GM18870 (cell line): Measurements from ENCODE around the gene RHBDD3.

Source experiments
- ATAC-seq: cut with Tn5 transposase; IDR thresholded peaks from one replicate; pipeline ENCODE4 v1.9.1; 2021; ENCODE audit warnings: moderate library complexity; ENCODE audit not compliant: unreplicated experiment

The RHBDD3 gene

DNA sequence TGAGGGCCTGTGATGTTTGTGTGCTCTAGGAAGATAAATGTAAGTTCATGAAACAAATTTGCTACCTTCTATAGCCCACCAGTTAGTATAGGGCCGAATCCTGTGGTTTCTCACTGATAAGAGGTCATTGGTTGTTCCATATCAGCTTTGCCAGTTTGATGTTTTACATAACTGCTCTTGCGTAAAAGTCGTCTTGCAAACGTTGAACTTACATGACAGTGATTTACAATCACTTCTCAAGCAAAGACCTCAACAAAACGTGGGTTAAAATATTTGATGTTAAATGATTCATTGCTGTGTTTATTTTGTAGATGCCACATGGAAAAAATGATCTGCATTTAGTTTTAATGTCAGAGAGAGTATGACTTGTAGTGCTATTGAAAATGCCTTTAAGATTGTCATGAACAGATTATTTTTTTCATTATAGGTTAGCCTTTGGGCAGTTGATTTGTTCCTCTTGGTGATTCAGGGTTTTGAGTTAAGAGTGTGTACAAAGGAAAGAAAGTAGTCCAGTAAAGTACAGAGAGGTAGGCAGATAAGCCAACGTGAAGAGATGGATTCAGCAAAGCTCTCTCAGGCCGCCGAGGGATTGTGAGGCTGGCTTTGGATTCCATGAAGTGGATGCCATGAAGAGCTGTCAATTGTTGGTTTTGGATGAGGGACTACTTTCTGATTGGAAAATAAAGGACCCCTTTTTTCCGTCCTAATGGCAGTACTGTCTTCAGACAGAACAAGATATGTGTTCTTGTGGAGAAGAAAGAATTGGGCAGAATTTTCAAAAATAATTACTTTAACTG is 2.9 kb upstream of the RHBDD3 start:
- ATAC-seq, result no peak

DNA sequence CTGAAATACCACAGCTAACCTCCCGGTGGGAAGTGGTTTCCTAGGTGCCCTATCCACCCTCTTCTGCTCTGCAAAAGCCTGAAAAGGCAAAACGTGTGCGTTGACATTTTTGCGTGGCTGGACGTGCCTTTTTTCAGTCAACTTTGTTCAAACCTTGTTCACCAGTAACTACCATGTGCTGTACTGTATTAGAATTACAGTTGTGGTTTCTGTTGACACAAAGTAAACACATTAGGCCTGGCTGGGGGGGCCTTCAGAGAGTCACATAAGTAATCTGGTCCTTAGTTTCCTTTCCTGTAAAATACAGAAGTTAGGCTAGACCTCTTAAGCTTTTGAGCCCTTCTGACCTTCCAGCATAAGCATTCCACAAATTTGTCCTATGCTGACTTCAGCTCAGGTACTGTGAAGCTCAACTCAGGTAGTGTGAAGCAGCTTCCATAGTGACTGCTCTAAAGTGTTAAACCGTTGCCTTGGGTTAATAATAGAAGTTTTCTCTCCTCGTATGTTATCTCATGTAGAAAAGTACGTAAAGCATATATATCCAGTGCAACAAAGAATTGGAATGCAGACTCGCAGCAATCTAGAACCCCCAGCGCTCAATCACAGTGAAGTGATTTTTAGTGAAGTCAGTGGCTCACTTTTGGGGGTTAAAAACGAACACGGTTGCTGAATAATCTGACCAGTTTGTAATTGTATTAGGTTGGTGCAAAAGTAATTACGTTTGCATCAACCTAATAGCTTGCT is 2.1 kb upstream of the RHBDD3 start:
- no peak for ATAC-seq

DNA sequence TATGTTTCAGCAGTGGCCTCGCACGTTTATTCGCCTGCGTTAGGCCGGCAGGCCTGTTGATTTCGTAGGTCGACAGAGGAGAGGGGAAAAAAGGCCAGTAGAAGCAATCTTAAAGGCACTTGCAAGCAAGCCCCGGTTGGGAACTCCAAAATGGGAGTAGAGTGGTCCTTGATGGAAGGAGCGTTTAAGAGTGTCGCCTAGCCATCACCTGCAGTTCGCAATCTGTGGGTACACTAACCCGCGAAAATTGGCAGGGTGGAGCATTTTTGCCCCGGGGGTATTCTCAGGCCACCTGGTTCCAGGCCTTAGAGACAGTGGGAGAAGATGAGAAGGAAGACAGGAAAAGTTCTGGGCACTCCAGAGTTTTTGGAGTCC is 1.4 kb upstream of the RHBDD3 start:
- no peak for ATAC-seq

DNA sequence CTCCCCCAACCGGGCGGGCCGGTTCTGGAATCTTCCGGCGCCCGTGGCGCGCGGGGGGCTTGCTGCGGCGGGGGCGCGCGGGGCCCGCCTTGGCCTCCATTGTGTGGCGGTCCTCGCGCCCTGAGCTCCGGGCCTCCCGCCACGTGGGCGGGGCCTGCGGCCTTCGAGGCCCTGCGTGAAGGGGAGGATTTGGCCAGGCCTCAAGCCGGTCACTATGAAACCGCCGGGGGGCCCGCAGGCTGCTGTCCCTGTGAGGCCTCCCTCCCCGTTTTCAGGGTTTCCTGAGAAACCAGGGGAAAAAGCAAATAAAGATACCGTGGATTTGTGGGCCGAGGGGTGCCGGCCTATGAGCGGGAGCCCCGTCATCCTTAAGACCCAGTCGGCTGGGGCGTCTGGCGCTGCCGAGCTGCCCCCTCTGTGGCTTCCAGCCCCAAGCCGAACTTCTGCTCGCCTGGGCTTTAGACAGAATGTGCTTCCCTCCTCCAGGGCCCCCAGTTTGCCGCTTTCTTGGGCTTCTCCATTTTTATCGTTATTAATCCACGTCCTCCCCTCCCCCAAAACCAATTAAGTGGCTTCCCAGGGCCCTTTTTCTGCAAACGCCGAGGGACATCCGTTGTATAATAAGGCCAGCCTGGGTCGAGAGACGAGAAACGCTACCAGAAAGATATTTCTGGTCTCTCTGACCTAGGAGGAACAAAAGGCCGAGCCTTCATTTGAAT is 889 bp upstream of the RHBDD3 start:
- ATAC-seq, result peak; percentile 18

DNA sequence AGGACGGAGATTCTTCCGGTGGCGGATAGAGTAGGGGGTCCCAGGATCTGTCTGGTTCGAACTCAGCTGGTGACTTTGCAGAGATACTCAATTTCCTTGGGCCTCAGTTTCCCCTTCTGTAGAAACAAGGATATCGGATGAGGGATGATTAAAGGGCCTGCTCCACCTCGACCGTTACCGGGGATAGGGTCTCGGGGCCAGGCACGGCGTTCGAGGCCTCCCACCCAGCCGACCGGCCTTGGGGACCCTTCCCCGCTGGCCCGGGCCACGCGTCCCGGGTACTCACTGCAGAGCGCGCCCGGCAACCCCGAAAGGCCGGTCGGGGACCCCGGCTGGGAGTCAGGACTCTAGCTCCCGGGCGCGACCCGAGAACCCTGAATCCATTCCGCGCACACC is 321 bp downstream of the RHBDD3 start:
- no peak for ATAC-seq

DNA sequence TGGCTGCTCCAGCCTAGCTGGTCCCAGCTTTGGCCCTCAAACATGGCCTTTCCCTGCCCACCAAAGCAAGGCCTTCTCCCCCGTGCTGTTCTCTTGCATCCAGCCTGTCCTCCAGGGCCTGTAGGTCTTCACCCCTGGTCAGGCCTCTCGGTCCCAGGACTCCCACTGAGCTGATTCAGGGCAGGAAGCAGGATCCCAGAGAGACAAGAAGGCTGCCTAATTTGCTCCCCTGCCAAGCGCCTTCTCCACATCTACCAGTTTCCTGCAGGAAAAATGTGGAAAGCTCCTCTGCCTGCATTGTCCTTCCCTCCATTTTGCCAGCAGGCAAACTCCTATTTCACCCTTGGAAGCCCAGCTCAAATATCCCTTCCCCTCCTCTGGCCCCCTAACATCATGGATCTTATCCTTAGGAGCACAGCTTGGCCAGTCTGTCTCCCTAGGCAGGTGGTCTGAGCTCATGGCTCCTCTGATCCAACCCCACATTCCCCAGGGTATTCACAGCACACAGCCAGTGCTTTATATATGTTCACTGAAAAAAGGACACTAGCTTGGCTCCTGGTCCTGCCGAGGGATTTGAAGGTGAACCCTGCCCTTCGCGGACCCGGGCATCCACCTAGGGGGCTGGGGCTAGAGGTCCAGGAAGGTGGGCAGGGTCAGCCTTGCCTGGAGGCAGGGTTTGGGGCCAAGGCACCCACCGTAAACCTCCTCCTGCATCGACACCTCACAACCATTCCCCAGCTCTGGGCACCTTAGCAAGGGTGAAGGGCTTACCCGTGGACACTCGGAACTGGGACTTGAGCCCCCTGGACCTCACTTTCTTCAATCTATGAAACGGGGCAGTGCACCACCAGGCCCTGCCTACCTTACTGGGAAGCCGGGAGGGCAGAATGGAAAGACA is 968 bp downstream of the RHBDD3 start:
- no peak for ATAC-seq

DNA sequence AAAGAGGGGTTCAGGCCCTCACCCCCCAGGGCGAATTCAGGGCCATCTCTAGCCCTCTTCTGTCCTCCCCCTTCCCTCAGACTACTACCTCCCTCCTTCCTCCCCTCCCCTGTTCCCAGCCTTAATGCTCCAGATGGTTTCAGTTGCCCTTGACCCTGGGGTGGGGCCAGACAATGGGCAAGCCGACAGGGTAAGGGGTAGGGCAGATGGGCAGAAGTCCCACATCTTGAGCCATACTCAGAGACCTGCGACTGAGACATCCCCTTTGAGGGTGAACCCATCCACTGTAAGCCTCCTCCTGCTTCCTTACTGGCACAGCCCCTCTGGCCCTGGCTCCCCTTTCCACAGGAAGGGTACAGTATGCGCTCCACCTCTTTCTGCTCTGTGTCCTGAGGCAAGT is 1.9 kb downstream of the RHBDD3 start:
- no peak for ATAC-seq

DNA sequence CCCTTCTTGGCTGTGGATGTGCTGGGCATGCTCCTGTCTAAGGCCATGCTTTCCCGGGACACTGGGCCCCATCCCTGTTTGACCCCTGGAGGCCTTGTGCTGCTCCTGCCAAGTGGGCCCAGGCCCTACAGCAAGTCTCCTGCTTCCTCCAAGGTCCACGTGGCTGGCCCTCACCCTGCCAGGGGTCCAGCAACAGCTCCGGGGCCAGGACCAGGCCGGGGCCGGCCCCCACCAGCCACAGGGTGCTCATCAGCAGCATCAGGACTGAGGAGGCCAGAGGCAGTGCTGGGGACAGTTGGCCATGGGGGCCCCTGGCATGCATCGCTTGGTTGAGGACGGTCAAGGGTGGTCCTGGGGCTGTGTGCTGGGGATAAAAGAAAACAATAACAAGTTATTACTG is 2.5 kb downstream of the RHBDD3 start:
- ATAC-seq, result no peak

DNA sequence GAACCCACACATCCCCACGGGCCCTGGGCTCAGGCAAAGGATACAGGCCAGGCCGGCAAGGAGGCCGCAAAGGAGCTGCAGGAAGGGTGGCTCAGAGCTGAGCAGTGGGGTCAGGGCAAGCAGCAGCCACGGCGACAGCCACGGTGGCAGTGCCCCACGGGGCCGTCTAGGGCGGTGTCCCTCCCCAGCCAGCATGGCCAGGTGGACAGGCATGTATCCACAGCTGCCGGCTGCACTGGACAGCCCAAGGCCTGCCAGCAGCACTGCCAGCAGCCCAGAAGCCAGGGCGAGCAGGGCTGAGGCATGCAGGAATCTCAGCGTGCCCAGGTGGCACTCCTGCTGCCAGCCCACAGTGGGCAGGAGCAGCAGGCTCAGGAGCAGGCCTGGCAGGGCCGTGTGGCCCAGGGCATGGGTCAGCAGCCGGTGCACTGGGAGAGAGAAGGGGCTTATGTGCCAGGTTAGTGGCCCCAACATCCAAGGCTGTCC is 3.9 kb downstream of the RHBDD3 start:
- ATAC-seq, result no peak

DNA sequence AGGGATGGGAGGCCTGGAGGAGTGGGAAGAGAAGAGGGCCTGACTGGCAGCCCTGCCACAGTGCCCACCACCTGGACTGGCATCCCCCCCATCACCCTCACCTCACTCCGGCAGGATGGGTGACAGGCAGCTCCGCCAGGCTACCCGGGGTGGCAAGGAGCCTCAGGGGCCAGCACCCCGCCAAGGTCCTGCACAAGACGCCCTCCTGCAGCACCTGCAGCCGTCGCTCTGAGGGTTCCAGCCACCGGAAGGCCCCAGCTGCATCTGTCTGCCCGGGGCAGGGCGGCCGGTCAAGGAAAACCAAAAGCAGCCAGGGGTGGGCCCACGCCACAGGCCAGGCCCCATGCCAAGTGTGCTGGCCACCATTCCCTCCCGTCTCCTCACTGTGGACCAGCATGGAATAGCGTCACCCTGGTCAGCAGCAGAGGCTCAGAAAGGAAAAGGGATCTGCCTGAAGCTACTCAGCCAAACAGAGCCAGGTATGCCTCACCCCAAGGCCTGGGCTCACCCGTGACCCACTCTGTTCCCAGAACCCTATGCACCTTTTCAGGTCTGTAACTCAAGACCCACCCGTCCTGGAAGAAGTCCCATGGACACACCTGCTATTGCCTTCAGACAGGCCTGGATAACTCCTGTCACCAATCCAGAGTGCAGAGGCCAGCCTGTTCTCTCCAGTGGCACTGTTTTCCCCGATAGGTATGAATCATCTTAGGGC is 7.0 kb downstream of the RHBDD3 start:
- ATAC-seq, result no peak

DNA sequence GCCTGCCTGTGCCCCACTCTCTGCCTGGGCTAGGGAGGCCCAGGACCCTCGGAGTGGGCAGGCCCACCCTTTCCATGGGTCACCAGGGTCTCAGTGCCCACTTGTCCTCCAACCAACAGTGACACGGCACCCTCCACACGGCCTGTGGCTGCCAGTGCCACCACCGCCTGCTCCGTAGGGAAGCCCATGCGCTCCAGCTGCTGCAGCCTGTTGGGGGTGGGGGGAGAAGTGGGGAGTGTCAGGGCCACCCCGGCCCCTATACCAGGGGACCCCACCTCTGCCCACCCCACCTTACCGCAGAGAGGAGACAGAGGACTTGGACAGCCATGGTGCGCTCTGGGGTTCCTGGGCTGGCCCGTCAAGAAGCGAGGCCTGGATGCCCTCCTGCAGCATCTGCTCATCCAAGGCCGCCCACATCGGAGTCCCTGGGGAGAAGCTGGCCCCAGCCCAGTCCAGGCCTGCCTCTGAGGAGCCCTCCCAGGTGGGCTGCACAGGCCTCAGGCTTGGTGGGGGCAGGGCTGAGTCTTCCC is 7.7 kb downstream of the RHBDD3 start:
- ATAC-seq, result no peak

DNA sequence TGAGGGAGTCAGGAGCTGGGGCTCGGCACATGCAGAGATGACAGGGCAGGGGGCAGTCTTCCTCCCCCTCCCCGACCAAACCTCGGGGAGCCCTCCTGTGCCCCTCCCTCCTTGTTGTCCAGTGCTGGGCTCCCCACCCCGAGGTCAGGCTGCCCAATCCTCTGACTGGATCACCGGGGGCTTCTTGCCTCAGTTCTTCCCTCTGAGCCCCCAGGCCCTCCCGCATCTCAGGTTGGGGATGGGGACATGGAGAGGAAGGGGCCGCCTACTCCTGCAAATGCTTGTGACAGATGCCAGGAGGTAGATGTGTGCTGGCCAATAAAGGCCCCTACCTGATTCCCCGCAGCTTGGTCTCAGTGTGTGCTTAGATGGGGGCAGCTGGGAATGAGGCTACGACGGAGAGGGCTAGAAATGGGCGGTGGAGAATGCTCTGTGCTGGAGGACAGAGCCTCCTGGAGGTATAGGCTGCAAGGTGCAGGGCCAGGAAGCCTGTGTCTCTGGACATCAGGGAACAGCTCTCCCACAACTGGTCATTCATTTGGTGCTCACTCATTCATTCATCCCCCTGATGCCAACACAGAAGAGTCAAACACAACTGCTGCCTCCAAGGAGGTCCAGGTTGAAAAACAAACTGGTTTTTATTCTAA is 8.4 kb downstream of the RHBDD3 start:
- ATAC-seq, result no peak

DNA sequence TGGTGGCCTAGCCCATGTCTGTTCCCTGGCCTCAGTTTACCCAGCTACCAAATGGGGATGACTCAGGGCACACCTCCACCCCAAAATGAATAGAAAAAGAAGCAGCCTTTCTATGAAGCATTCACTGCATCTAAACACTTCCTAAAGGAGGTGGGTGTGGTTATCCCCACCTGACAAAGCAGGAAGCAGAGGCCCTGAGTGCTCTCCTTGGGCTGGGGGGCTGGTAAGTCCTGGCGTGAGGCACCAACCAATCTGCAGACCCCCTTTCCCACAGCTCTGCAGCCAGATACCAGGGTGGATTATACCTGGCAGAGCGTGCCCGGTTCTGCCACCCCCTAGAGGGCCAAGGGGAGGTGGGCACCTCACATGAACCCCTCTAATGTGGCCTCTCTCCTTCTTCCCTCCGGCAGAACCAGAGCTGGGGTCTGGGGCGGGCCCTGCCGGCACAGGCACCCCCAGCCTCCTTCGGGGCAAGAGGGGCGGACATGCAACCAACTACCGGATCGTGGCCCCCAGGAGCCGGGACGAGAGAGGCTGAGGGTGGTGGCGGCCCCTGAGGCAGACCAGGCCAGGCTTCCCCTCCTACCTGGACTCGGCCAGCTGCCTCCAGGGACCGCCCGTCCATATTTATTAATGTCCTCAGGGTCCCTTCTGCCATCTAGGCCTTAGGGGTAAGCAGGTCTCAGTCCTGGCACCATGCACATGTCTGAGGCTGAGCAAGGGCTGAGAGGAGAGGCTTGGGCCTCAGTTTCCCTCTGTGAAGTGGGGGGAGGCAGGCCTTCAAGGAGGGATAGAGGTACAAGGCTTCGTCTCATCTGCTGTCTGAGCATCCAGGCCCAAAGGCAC is 9.2 kb downstream of the RHBDD3 start:
- ATAC-seq, result no peak

DNA sequence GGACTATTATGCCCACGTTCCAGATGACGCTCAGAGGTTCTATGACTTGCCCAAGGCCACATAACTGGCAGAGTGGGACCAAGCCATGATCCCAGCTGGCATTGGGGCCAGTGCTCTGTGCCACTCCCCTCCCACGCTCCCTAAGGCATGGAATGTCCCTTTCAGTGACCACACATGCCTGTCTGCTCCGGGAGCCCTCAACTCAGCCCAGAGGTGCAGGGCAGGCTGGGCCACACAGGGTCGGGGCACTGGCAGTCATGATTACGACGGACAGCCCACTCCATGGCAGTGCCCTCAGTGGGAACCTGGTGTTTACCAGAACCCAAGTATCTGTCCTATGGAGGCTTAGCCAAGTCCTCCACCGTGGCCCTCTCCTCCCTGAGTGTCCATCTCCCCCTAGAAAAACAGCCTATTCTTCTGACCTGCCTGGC is 10.0 kb downstream of the RHBDD3 start:
- no peak for ATAC-seq

DNA sequence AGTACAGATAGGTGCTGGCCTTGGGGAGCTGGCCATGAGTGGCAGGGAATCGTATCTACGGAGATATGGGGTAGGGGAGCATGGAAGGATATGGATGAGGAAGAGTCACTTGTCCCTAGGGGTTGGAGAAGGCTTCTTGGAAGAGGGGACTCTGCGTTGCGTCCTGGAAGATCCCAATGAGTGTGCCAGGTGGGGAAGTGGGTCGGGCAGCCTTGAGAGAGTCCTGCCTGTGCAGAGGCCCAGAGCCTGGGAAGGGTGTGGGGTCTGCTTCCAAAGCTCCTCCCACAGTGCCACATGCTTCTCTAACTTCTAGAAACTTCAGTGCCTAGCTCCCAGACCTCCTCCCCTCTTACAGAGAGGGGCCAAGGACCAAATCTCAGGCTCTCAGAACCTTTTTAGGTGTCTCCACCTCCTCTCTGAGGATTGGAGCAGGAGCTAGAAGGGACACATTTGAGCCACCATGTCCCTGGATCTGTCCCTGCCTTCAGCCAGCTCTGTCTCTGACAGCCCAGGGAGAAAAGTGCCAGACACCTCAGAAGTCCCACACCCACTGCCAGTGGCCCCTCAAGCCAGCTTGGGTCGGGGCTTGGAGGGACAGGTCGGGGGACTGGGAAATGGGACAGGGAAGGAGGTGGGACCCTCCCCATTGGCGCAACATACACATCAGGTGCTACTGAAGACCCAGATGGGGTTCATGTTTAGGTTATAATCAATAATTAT is 11.0 kb downstream of the RHBDD3 start:
- no peak for ATAC-seq

DNA sequence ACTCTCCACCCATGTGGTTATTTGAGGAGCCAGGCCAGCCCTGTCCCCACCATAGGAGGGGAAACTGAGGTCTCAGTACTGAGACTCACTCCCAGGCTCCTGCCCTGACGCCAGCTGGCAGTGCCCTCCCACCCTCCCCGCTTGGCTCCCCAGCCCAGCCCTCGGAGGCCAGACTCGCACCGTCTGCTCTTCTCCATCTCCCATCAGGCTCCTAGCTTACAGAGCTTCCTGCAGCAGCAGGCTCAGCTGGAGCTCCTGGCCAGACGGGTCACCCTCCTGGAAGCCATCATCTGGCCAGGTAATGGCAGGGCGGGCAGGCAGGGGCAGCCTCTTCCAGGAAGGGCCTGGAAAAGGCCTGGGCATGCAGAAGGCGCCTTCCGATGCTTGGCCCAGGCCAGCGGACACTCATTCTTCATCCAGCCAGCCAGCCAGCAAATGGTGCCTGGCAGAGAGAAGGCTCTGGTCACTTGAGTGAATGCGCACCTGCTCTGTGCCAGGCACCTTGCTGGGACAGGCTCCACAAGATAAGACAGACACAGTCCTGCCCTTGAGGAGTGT is 12.6 kb downstream of the RHBDD3 start:
- ATAC-seq, result no peak

DNA sequence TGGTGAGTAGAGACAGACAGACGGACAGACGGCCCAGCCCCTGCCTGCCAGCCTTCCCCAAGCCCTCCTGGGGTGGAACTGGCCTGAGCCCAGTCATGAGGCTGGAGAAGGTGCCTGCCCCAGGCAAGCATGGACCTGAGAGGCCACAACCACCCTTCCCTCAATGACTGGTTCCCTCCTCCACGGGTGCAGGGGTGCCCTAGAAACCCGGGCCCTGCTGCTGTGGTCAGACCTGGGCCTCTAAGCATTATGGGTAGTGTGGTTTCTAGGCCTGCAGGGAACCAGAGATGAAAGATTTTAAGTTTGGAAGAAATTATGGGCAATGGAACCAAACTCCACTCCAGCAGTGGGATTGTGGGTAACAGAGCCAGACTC is 13.5 kb downstream of the RHBDD3 start:
- ATAC-seq, result no peak
